ENCODE measurements around the gene ARHGEF37.
A peak's percentile ranks its signal among the peaks of the same experiment; 100 is the strongest.
"Not testable (repeated sequence)": the region's sequence is repeated elsewhere in the genome, so short reads cannot be mapped to it uniquely, and the experiment has no call there.

ARHGEF37 gene

GRCh38 chr5:149551227-149552037, 29.9 kb upstream of the ARHGEF37 start, which contains the start of gene CSNK1A1:
TSS of gene CSNK1A1 (minus strand) at chr5:149551439. CDS start at chr5:149550964, 475 bp downstream.
- H3K27me3 Mint-ChIP-seq = no peaks in the 10 kb centered on the region
- peaks cover 27% of the 10 kb centered on the region for H3K4me1 Mint-ChIP-seq
- H3K27ac Mint-ChIP-seq = peak within 1 kb of the TSS; percentile 100
- ATAC-seq = peak; percentile 96
- H3K9me3 Mint-ChIP-seq = no peaks in the 10 kb centered on the region
- H3K36me3 Mint-ChIP-seq = peaks cover 28% of the 10 kb centered on the region
- peak within 1 kb of the TSS; percentile 99 for H3K4me3 Mint-ChIP-seq

- H3K4me3 Mint-ChIP-seq = peak overlapping the region; percentile 99
- H3K27me3 Mint-ChIP-seq = no peaks in the 10 kb centered on the region
- no peaks in the 10 kb centered on the region for H3K9me3 Mint-ChIP-seq
- no peak for ATAC-seq
- peaks cover 20% of the 10 kb centered on the region for H3K4me1 Mint-ChIP-seq
- peaks cover 23% of the 10 kb centered on the region for H3K36me3 Mint-ChIP-seq
- peak overlapping the region; percentile 100 for H3K27ac Mint-ChIP-seq
Measured at GRCh38 chr5:149552038-149552494, 29.2 kb upstream of the ARHGEF37 start.

GRCh38 chr5:149552553-149553160, 28.6 kb upstream of the ARHGEF37 start:
- ATAC-seq = no peak
- Mint-ChIP-seq H3K36me3 (peaks cover 20% of the 10 kb centered on the region), H3K9me3 (no peaks in the 10 kb centered on the region), H3K4me3 (no peak overlapping the region), H3K4me1 (peaks cover 16% of the 10 kb centered on the region), H3K27ac (no peak overlapping the region), H3K27me3 (no peaks in the 10 kb centered on the region)

GRCh38 chr5:149559706-149560105, 21.6 kb upstream of the ARHGEF37 start:
- no peak for ATAC-seq
- Mint-ChIP-seq H3K4me1 (no peaks in the 10 kb centered on the region), H3K4me3 (no peak overlapping the region), H3K9me3 (no peaks in the 10 kb centered on the region), H3K36me3 (no peaks in the 10 kb centered on the region), H3K27ac (no peak overlapping the region), H3K27me3 (no peaks in the 10 kb centered on the region)

- Mint-ChIP-seq H3K36me3 (no peaks in the 10 kb centered on the region), H3K27me3 (no peaks in the 10 kb centered on the region), H3K27ac (no peak overlapping the region), H3K9me3 (no peaks in the 10 kb centered on the region), H3K4me3 (no peak overlapping the region), H3K4me1 (no peaks in the 10 kb centered on the region)
- ATAC-seq = no peak
Measured at GRCh38 chr5:149561848-149562247, 19.4 kb upstream of the ARHGEF37 start.

GRCh38 chr5:149563466-149563865, 17.8 kb upstream of the ARHGEF37 start:
- H3K4me3 Mint-ChIP-seq = no peak overlapping the region
- ATAC-seq = no peak
- no peaks in the 10 kb centered on the region for H3K4me1 Mint-ChIP-seq
- no peaks in the 10 kb centered on the region for H3K9me3 Mint-ChIP-seq
- H3K36me3 Mint-ChIP-seq = no peaks in the 10 kb centered on the region
- no peaks in the 10 kb centered on the region for H3K27me3 Mint-ChIP-seq
- no peak overlapping the region for H3K27ac Mint-ChIP-seq

- not testable (repeated sequence) for H3K4me1 Mint-ChIP-seq, H3K9me3 Mint-ChIP-seq, H3K27me3 Mint-ChIP-seq, H3K27ac Mint-ChIP-seq, H3K36me3 Mint-ChIP-seq, H3K4me3 Mint-ChIP-seq
- peak; percentile 83 for ATAC-seq
Measured at GRCh38 chr5:149564542-149565140, 16.7 kb upstream of the ARHGEF37 start.

- Mint-ChIP-seq H3K4me3 (no peak overlapping the region), H3K36me3 (no peaks in the 10 kb centered on the region), H3K4me1 (no peaks in the 10 kb centered on the region), H3K9me3 (no peaks in the 10 kb centered on the region), H3K27me3 (no peaks in the 10 kb centered on the region), H3K27ac (no peak overlapping the region)
- no peak for ATAC-seq
Measured at GRCh38 chr5:149567226-149567625, 14.1 kb upstream of the ARHGEF37 start.

- no peak for ATAC-seq
- Mint-ChIP-seq H3K36me3 (no peaks in the 10 kb centered on the region), H3K4me3 (no peak overlapping the region), H3K4me1 (no peaks in the 10 kb centered on the region), H3K27me3 (no peaks in the 10 kb centered on the region), H3K27ac (no peak overlapping the region), H3K9me3 (no peaks in the 10 kb centered on the region)
Measured at GRCh38 chr5:149572170-149572569, 9.1 kb upstream of the ARHGEF37 start.

GRCh38 chr5:149572576-149573231, 8.6 kb upstream of the ARHGEF37 start:
- H3K9me3 Mint-ChIP-seq = no peaks in the 10 kb centered on the region
- H3K4me3 Mint-ChIP-seq = no peak overlapping the region
- H3K27ac Mint-ChIP-seq = no peak overlapping the region
- no peaks in the 10 kb centered on the region for H3K4me1 Mint-ChIP-seq
- no peaks in the 10 kb centered on the region for H3K36me3 Mint-ChIP-seq
- ATAC-seq = no peak
- H3K27me3 Mint-ChIP-seq = no peaks in the 10 kb centered on the region

- Mint-ChIP-seq H3K27ac (no peak overlapping the region), H3K27me3 (no peaks in the 10 kb centered on the region), H3K4me3 (no peak overlapping the region), H3K4me1 (no peaks in the 10 kb centered on the region), H3K9me3 (no peaks in the 10 kb centered on the region), H3K36me3 (no peaks in the 10 kb centered on the region)
- ATAC-seq = no peak
Measured at GRCh38 chr5:149575131-149575530, 6.2 kb upstream of the ARHGEF37 start.

- Mint-ChIP-seq H3K9me3 (no peaks in the 10 kb centered on the region), H3K36me3 (no peaks in the 10 kb centered on the region), H3K4me3 (no peak overlapping the region), H3K27me3 (no peaks in the 10 kb centered on the region), H3K4me1 (peaks cover 4% of the 10 kb centered on the region), H3K27ac (no peak overlapping the region)
- ATAC-seq = no peak
Measured at GRCh38 chr5:149576021-149576420, 5.3 kb upstream of the ARHGEF37 start.

GRCh38 chr5:149578896-149579295, 2.4 kb upstream of the ARHGEF37 start:
- Mint-ChIP-seq H3K27me3 (no peaks in the 10 kb centered on the region), H3K4me1 (peaks cover 6% of the 10 kb centered on the region), H3K36me3 (no peaks in the 10 kb centered on the region), H3K27ac (no peak overlapping the region), H3K9me3 (no peaks in the 10 kb centered on the region), H3K4me3 (no peak overlapping the region)
- ATAC-seq = no peak

GRCh38 chr5:149580808-149581191, 498 bp upstream of the ARHGEF37 start:
- H3K36me3 Mint-ChIP-seq = no peaks in the 10 kb centered on the region
- peaks cover 6% of the 10 kb centered on the region for H3K4me1 Mint-ChIP-seq
- ATAC-seq = no peak
- no peaks in the 10 kb centered on the region for H3K27me3 Mint-ChIP-seq
- H3K4me3 Mint-ChIP-seq = peak overlapping the region; percentile 76
- H3K9me3 Mint-ChIP-seq = no peaks in the 10 kb centered on the region
- peak overlapping the region; percentile 49 for H3K27ac Mint-ChIP-seq

Measured in stimulated activated memory B cell treated with anti-CD40 and anti-IgM and Interleukin-4, amounts not matched to agents 10 μg/mL and 1 μg/mL and 100 μg/mL, for 72 hours (primary cell).